GM13977 (cell line): ENCODE results near the gene ARG1.

Experiments
- DNase-seq: peaks from one replicate; pipeline ENCODE4 v3.0.0; 2012; ENCODE audit warnings: low spot score
- in situ Hi-C: fragments of 300-500 bp; cut with MboI; formaldehyde crosslinking; loops from one replicate; pipeline ENCODE4 v1.12.0; 2022; ENCODE audit warnings: low sequenced_read_pairs, low pct_unique_long_range_greater_than_20kb, mixed read lengths, inconsistent platforms; ENCODE audit not compliant: unreplicated experiment
- TF ChIP-seq, protein P1 (sequence below): IDR thresholded peaks from 2 replicates; pipeline ENCODE4 v1.5.1; 2012; ENCODE audit warnings: mild to moderate bottlenecking, control low read depth; ENCODE audit not compliant: insufficient read depth; ENCODE audit errors: extremely low read depth, missing control alignments

ARG1 gene

DNA sequence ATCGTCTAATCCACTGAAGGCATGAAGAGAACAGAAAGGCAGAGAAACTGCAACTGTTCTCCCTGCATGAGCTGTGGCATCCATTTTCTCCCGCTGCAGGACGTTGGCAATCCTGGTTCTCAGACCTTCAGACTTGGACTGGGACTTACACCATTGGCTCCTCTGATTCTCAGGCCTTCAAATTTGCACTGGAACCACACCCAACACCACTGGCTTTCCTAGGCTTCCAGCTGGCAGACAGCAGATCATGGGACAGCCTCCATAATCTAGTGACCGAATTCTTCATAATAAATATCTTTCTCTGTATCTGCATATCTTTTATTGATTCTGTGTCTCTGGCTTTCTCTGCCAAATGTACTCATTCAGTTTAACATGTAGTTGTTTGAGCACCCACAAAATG, 14.1 kb upstream of the ARG1 start:
- TF ChIP-seq, protein P1, sequence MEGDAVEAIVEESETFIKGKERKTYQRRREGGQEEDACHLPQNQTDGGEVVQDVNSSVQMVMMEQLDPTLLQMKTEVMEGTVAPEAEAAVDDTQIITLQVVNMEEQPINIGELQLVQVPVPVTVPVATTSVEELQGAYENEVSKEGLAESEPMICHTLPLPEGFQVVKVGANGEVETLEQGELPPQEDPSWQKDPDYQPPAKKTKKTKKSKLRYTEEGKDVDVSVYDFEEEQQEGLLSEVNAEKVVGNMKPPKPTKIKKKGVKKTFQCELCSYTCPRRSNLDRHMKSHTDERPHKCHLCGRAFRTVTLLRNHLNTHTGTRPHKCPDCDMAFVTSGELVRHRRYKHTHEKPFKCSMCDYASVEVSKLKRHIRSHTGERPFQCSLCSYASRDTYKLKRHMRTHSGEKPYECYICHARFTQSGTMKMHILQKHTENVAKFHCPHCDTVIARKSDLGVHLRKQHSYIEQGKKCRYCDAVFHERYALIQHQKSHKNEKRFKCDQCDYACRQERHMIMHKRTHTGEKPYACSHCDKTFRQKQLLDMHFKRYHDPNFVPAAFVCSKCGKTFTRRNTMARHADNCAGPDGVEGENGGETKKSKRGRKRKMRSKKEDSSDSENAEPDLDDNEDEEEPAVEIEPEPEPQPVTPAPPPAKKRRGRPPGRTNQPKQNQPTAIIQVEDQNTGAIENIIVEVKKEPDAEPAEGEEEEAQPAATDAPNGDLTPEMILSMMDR = no peak
- in situ Hi-C loops = no loop called here
- no peak for DNase-seq

DNA sequence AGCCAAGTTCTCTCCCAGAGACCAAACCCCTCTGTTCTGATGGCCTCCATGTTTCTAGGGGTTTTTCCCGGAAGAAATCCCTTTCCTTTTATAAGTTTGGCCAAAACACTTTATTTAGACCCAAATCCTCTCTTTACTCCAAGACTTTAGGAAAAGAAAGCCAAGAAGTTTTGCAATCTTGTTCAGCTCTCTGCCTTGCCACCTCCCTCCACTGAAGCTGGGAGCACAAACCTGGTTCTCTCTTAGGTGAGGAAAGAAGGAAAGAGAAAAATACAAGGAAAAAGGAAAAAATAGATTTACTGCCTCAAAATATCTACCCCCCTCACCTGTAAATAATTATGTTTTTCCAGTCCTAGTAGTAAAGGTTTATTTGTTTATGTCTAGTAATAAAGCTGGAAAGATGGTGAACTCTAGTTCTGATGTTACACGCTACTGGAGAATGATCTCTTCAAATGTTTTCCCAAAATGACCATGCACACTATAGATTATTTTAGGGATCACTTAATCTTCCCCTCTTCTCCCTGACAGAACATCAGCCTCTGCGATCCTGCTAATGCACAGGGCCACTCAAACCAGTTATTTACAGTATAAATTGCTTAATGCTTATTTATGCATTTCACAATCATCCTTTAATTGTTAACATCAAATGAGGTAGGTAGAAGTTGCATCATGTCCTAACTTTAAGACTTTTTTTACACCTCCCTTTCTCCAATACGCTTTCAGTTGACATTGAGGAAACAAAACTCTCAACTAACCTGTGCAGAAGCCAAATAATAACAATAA, 10.9 kb upstream of the ARG1 start:
- DNase-seq = no peak
- in situ Hi-C loops = no loop called here
- TF ChIP-seq, protein P1 = no peak

DNA sequence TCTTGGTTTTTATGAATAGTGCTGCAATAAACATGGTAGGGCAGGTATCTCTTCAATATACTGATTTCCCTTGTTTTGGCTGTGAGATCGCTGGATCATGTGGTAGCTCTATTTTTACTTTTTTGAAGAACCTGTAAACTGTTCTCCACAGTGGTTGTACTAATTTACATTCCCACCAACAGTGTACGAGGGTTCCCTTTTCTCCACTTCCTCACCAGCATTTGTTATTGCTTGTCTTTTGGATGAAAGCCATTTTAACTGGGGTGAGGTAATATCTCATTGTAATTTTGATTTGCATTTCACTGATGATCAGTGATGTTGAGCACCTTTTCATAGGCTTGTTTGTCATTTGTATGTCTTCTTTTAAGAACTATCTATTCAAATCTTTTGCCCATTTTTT, 8.0 kb upstream of the ARG1 start:
- no peak for DNase-seq
- in situ Hi-C loops = no loop called here
- TF ChIP-seq, protein P1 = no peak

DNA sequence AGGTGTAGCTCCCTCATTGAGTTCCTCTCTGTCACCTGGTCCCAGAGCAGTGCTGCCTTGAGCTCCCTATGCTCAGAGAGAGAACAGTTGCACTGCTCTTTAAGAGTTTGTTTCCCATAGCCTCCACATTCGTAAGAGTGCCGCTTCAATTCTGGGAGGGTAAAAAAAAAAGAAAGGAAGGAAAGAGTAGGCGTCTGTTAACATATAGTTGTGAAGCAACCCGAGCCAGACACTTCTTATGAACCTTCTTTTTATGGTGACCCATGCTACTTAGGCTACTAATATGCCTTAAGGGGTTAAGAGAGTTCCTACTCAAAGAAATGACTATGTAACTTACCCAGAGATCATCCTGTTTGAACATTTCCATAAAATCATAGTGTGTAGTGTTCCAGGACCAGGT, 4.3 kb upstream of the ARG1 start:
- TF ChIP-seq, protein P1 = no peak
- in situ Hi-C loops = no loop called here
- DNase-seq = no peak

DNA sequence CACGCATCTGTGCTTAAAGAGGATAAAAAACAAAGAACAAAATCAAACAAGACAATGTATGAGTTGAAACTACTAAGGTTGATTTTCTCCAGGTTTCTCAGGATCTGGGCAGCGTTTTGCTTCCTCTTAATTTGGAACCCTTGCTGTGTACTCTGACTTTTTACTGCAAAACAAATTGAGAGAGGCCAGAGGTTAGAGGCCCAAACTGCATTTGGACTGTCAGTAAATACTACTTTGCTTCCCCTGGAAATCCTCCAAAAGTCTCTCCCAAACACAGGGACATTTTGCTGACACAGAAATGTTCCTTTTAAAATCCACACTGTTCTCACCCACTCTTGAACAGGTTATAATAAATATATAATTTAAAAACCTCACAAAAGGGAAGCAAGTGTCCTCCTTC, 1.1 kb downstream of the ARG1 start:
- in situ Hi-C loops = no loop called here
- TF ChIP-seq, protein P1 = no peak
- no peak for DNase-seq

DNA sequence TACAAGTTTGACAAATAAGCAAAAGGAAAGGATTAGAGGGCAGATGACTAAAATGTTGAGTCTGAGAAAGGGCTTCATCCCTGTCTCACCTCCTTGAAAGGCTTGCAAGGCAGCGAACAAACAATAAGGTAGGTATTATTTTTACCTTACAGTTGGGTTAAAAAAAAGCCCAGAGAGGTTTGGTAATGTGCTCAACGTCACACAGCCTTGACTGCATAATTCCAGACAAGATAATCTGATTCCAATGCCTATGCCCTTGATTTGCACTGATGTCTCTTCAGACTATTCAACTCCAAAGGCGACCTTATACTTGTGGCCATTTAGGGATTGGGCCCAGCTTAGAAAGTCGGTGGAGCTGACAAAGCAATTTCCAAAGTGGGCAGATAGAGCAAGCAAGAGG, 1.7 kb downstream of the ARG1 start:
- DNase-seq = no peak
- TF ChIP-seq, protein P1 = no peak
- in situ Hi-C loops = no loop called here
